ENCODE data around the gene CCDC192. TPM values are rescaled to one million over a fixed set of nuclear protein-coding genes. Genes with fewer than 3 reads are reported as not detected.

The CCDC192 gene
- total and polyA plus RNA-seq, 2 experiments from 2014 or later: 0.40 TPM; not detected in 1

DNA sequence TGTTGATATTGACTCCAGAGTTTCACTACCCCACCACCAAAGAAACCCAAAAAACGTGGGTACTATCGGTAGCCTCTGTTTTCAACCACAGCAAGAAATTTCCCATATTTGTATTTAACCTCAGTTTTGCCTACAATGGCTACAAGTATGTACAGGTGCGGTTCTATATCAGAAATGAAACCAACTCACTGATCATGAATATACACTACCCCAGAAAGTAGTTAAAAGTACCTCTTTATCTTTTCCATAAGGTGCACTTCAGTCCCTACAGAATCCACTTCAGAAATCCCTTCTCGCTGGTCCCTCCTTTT lies 239.8 kb downstream of the CCDC192 start:
- Mint-ChIP-seq H3K36me3 (ENCODE audit: low read depth) (no peaks in the 10 kb centered on the region), H3K27ac (no peak overlapping the region), H3K4me3 (no peak overlapping the region), H3K27me3 (ENCODE audit: insufficient read depth, low read depth, poor library complexity) (peaks cover 6% of the 10 kb centered on the region), H3K4me1 (peaks cover 18% of the 10 kb centered on the region), H3K9me3 (no peaks in the 10 kb centered on the region)
- DNase-seq (ENCODE audit: low spot score) (no peak), ATAC-seq (no peak)
- Histone ChIP-seq H3K4me1 (ENCODE audit: insufficient read depth) (peaks cover 16% of the 10 kb centered on the region), H2AFZ (no peak overlapping the region), H3K79me2 (replicated peaks; ENCODE audit: insufficient read depth) (no peaks in the 10 kb centered on the region), H3K27me3 (ENCODE audit: insufficient read depth) (peaks cover 6% of the 10 kb centered on the region; the same call in 1 of the 2 replicates), H3F3A (replicated peaks; ENCODE audit: low read depth) (no peaks in the 10 kb centered on the region), H3K4me3 (no peak overlapping the region), H3K4me2 (no peak overlapping the region), H4K20me1 (replicated peaks; ENCODE audit: insufficient read depth) (no peaks in the 10 kb centered on the region), H3K9me2 (ENCODE audit: insufficient read depth) (no peaks in the 10 kb centered on the region), H3K36me3 (ENCODE audit: insufficient read depth) (no peaks in the 10 kb centered on the region), H3K27ac (ENCODE audit: low read depth) (no peak overlapping the region)
- TF ChIP-seq CTCF (conservative IDR thresholded peaks at IDR 0.05; ENCODE audit: low read depth in 2 of 2) (no peak), POLR2AphosphoS5 (IDR thresholded peaks at IDR 0.05; ENCODE audit: low read depth) (no peak), EZH2phosphoT487 (IDR thresholded peaks at IDR 0.05; ENCODE audit: unreplicated experiment) (no peak)

DNA sequence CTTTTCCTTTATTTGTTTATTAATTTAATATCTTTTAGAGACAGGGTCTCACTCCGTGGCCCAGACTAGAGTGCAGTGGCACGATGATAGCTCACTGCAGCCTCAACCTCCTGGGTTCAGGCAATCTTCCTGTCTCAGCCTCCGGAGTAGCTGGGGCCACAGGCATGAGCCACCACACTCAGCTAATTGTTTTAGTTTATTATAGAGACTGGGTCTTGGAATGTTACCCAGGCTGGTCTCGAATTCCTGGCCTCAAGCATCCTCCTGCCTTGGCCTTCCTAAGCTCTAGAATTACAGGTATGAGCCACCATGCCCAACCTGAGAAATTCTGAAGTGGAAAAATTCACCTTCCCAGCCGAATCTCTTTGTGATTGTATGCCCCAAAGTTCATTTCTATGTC lies 240.9 kb downstream of the CCDC192 start:
- H3K27ac Mint-ChIP-seq: no peak overlapping the region
- Histone ChIP-seq H4K20me1 (replicated peaks; ENCODE audit: insufficient read depth) (no peaks in the 10 kb centered on the region), H3K9me2 (ENCODE audit: insufficient read depth) (no peaks in the 10 kb centered on the region), H2AFZ (no peak overlapping the region), H3F3A (replicated peaks; ENCODE audit: low read depth) (no peaks in the 10 kb centered on the region), H3K4me2 (no peak overlapping the region), H3K4me1 (ENCODE audit: insufficient read depth) (peaks cover 16% of the 10 kb centered on the region), H3K36me3 (ENCODE audit: insufficient read depth) (no peaks in the 10 kb centered on the region), H3K79me2 (replicated peaks; ENCODE audit: insufficient read depth) (no peaks in the 10 kb centered on the region), H3K4me3 (no peak overlapping the region), H3K27ac (ENCODE audit: low read depth) (no peak overlapping the region), H3K27me3 (ENCODE audit: insufficient read depth) (no peaks in the 10 kb centered on the region)
- H3K4me3 Mint-ChIP-seq: no peak overlapping the region
- H3K9me3 Mint-ChIP-seq: no peaks in the 10 kb centered on the region
- H3K36me3 Mint-ChIP-seq (ENCODE audit: low read depth): no peaks in the 10 kb centered on the region
- ATAC-seq (no peak), DNase-seq (ENCODE audit: low spot score) (peak; percentile 37)
- H3K4me1 Mint-ChIP-seq: peaks cover 18% of the 10 kb centered on the region
- H3K27me3 Mint-ChIP-seq (ENCODE audit: insufficient read depth, low read depth, poor library complexity): peaks cover 6% of the 10 kb centered on the region
- TF ChIP-seq ZNF331 (CRISPR knock-in tag; IDR thresholded peaks at IDR 0.05; ENCODE audit: low read depth) (no peak), ZNF114 (CRISPR knock-in tag; IDR thresholded peaks at IDR 0.05) (no peak), EZH2 (IDR thresholded peaks at IDR 0.05; ENCODE audit: low read depth, unreplicated experiment) (no peak), POLR2AphosphoS5 (IDR thresholded peaks at IDR 0.05; ENCODE audit: low read depth) (no peak), CTCF (conservative IDR thresholded peaks at IDR 0.05; ENCODE audit: low read depth in 2 of 2) (no peak), EZH2phosphoT487 (IDR thresholded peaks at IDR 0.05; ENCODE audit: unreplicated experiment) (no peak), NANOG (IDR thresholded peaks at IDR 0.05; ENCODE audit: borderline replicate concordance) (no peak), STAT1 (IDR thresholded peaks at IDR 0.05; ENCODE audit: unreplicated experiment) (no peak), JUNB (IDR thresholded peaks at IDR 0.05; ENCODE audit: unreplicated experiment) (no peak)
- TF ChIP-seq, protein P1, sequence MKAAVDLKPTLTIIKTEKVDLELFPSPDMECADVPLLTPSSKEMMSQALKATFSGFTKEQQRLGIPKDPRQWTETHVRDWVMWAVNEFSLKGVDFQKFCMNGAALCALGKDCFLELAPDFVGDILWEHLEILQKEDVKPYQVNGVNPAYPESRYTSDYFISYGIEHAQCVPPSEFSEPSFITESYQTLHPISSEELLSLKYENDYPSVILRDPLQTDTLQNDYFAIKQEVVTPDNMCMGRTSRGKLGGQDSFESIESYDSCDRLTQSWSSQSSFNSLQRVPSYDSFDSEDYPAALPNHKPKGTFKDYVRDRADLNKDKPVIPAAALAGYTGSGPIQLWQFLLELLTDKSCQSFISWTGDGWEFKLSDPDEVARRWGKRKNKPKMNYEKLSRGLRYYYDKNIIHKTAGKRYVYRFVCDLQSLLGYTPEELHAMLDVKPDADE (IDR thresholded peaks at IDR 0.05): no peak
- TF ChIP-seq, protein P2, sequence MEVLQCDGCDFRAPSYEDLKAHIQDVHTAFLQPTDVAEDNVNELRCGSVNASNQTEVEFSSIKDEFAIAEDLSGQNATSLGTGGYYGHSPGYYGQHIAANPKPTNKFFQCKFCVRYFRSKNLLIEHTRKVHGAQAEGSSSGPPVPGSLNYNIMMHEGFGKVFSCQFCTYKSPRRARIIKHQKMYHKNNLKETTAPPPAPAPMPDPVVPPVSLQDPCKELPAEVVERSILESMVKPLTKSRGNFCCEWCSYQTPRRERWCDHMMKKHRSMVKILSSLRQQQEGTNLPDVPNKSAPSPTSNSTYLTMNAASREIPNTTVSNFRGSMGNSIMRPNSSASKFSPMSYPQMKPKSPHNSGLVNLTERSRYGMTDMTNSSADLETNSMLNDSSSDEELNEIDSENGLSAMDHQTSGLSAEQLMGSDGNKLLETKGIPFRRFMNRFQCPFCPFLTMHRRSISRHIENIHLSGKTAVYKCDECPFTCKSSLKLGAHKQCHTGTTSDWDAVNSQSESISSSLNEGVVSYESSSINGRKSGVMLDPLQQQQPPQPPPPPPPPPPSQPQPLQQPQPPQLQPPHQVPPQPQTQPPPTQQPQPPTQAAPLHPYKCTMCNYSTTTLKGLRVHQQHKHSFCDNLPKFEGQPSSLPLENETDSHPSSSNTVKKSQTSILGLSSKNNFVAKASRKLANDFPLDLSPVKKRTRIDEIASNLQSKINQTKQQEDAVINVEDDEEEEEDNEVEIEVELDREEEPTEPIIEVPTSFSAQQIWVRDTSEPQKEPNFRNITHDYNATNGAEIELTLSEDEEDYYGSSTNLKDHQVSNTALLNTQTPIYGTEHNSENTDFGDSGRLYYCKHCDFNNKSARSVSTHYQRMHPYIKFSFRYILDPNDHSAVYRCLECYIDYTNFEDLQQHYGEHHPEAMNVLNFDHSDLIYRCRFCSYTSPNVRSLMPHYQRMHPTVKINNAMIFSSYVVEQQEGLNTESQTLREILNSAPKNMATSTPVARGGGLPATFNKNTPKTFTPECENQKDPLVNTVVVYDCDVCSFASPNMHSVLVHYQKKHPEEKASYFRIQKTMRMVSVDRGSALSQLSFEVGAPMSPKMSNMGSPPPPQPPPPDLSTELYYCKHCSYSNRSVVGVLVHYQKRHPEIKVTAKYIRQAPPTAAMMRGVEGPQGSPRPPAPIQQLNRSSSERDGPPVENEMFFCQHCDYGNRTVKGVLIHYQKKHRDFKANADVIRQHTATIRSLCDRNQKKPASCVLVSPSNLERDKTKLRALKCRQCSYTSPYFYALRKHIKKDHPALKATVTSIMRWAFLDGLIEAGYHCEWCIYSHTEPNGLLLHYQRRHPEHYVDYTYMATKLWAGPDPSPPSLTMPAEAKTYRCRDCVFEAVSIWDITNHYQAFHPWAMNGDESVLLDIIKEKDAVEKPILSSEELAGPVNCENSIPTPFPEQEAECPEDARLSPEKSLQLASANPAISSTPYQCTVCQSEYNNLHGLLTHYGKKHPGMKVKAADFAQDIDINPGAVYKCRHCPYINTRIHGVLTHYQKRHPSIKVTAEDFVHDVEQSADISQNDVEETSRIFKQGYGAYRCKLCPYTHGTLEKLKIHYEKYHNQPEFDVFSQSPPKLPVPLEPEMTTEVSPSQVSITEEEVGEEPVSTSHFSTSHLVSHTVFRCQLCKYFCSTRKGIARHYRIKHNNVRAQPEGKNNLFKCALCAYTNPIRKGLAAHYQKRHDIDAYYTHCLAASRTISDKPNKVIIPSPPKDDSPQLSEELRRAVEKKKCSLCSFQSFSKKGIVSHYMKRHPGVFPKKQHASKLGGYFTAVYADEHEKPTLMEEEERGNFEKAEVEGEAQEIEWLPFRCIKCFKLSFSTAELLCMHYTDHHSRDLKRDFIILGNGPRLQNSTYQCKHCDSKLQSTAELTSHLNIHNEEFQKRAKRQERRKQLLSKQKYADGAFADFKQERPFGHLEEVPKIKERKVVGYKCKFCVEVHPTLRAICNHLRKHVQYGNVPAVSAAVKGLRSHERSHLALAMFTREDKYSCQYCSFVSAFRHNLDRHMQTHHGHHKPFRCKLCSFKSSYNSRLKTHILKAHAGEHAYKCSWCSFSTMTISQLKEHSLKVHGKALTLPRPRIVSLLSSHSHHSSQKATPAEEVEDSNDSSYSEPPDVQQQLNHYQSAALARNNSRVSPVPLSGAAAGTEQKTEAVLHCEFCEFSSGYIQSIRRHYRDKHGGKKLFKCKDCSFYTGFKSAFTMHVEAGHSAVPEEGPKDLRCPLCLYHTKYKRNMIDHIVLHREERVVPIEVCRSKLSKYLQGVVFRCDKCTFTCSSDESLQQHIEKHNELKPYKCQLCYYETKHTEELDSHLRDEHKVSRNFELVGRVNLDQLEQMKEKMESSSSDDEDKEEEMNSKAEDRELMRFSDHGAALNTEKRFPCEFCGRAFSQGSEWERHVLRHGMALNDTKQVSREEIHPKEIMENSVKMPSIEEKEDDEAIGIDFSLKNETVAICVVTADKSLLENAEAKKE (CRISPR knock-in tag; IDR thresholded peaks at IDR 0.05): no peak
